HG03558 (cell line): Measurements from ENCODE around the gene OBP2A.

ENCODE experiments used
- ATAC-seq: cut with Tn5 transposase; IDR thresholded peaks from one replicate; pipeline ENCODE4 v1.9.1; 2021; ENCODE audit warnings: moderate number of reproducible peaks; ENCODE audit not compliant: unreplicated experiment; ENCODE audit errors: extremely low read depth

OBP2A gene

DNA sequence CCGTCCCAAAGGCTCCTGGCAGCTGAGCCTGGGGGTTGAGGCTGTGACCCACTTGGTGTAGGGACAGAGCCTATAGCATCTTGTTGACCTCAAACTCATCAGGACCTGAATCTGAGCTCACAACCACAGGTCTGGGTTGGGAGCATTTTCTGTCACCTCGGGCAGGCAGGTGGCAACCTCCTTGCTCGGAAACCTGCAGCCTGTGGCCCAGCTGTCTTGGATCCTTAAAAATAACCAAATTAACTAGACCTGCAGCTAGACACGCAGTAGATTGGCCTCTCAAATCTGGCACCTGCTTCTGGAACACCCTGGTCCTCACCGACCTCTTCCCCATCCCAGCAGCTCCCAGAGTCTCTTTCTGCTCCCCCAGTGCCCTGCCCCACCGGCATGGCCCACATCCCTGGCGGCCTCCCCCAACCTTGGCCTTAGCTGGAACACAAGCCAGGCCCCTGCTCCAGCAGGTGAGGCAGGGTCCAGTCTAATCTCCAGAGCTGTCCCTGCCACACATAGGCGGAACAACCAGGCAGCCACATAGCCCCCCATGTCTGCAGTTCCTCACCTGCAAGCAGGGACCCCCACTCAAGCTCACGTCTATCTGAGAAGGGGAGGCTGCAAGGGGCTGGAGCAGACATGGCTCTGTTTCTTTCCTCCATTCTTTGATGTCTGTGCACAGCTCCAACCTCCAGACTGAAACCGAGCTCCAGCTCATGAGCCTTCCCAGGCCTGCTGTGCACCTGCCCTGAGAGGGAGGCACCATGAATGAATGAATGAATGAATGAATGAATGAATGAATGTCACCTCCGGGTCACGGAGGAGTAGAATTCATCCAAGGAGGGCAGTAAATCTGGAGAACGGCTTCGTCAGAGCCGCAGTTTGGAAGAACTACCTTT is 43.9 kb downstream of the OBP2A start:
- ATAC-seq, result no peak

- ATAC-seq, result no peak
Measured at GRCh38 chr9:135590486-135591079, 44.7 kb downstream of the OBP2A start.

GRCh38 chr9:135591506-135592330 is 45.8 kb downstream of the OBP2A start:
- ATAC-seq, result no peak

- ATAC-seq, result no peak
Measured at GRCh38 chr9:135592331-135592590, 46.3 kb downstream of the OBP2A start.

DNA sequence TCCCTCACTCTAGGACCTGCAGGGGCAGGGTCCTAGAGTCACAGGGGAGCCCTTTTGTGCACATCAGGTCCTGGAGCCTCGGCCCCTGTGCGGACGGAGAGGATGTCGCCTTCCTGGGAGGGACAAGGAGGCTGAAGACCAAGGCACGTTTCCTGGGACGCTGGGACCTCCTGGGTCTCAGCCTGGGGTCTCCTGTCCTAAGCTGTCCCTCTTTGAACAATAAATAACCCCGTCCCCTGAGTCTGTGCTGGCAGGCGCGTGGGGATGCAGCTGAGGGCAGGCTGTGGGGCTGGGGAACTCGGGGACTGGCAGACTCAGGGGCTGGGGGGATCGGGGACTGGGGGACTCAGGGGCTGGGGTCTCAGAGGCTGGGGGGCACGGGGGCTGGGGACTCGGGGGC is 46.7 kb downstream of the OBP2A start:
- ATAC-seq, result no peak

GRCh38 chr9:135596211-135596610 is 50.3 kb downstream of the OBP2A start:
- no peak for ATAC-seq
